Right kidney (tissue), 1 donor: ENCODE measurements around the gene MRPL37.
"Not testable (repeated sequence)": the region's sequence is repeated elsewhere in the genome, so short reads cannot be mapped to it uniquely, and the experiment has no call there.

Experiments used
- DNase-seq: peaks from one replicate; pipeline ENCODE4 v3.0.0-alpha.2; 2016

Gene MRPL37

DNA sequence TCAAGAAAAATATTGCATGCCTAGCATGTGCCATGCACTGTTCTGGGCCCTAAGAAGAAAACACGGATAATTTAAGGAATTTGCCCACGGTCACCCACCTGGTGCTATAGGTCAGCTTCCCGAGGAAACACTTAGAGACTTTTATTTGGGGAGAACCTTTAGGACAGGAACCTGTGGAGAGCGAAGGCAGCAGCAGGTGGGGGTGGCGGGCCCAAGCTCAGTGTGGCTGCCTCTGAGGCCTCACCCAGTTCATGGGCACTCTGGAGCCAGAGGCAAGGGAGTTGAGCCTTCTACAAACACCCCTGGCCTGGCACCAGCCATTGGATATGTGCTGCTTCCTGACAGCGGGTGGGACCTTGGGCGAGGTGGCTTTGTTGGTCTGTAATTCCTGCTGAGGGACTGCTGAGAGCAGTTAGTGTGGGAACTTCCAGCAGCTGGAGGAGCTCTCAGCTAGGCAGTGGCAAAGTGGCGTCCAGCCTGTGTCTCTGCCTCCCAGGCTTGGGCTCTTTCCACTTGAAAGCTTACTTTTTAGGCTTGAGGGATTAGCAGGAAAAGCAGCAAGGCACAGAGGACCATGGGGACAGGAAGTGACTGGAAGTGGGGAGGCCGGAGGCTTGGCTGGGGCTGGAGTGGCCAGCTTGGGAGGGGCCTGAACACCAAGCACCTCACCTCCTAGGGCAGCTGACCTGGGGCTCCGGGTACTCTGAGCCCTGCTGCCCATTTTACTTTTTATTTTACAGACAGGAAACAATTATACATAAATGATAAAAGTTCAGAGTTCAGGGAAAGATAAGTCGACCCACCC is 19.1 kb downstream of the MRPL37 start:
- no peak for DNase-seq

DNA sequence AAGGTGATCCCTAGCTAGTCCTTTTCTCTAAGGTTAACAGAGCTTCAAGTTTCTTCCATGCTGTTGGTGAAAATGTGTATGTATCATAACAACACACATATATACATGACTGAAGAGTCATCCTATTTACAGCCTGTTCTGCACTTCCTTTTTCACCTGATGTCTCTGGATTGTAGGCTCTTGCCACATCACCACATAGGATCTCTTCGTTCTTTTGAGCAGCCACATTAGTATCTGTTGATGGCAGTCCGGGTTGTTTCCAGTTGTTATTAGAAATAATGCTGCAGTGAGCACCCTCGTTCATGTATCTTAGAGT is 19.7 kb downstream of the MRPL37 start:
- no peak for DNase-seq

DNA sequence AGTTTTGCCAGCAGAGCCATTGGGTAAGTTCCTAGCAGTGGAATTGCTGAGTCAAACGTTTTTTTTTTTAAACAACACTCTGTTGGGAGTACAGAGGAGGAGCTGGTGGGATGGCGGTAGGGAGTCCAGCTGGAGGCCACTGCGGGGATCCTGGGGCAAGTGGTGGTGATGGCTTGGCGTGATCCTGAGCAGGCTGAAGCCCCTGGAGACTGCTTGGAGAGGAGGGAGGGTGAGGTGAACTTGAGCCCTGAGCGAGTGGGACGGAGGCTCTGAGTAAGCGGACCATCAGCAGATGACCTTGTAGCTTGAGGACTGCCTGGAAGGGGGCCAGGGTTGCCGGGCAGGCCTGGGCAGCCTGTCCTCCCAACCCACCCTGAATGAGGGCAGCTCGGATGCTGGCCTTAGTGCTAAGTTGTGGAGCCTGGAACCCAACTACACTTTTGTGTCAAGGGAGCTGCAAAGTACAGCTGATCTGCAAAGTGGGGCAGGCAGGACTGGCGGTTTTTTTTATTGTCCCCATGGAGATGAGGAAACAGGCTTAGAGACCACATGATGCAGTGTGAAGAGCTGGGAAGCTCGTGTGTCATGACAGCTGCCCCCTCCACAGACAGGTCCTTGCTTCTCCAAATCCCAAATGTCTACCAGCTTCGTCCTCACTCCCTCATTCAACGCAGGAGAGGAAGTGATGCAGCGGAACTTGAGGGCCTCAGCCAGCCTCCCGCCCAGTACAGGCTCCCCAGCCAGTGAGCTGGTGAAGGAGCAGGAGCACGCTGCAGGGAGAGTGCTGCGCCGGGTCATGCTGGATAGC is 20.2 kb downstream of the MRPL37 start:
- DNase-seq = no peak

DNA sequence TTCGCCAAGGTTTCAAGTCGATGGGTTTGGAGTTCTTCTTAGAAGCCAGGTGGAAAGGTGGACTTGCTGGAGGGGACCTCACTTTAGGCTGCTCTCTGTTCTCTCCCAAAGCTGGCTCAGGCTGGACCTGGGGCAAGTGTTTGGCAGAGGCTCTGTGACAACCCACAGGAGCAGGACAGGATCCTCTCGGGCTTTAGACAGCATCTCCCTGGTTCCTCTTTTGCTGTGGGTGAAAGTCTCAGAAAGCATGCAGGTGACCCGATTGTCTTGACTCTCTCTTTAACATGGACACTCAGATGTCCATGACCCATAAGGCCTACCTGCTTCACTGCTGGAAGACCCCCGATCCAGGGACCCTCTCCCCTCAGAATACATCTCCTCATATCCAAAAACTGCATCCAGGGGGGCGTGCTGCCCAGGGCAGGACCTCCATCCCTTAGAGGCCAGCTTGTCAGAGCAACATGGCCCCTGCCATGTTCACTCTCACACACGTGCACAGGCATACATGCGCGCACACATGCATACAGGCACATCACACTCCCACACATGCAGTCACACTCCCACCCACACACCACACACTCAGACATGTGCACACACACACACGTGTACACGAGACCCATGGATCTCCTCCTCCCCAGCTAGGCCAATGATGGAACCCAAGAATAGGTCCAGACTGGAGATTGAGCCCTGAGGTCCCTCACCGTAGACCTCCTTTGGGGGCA is 21.3 kb downstream of the MRPL37 start:
- no peak for DNase-seq

DNA sequence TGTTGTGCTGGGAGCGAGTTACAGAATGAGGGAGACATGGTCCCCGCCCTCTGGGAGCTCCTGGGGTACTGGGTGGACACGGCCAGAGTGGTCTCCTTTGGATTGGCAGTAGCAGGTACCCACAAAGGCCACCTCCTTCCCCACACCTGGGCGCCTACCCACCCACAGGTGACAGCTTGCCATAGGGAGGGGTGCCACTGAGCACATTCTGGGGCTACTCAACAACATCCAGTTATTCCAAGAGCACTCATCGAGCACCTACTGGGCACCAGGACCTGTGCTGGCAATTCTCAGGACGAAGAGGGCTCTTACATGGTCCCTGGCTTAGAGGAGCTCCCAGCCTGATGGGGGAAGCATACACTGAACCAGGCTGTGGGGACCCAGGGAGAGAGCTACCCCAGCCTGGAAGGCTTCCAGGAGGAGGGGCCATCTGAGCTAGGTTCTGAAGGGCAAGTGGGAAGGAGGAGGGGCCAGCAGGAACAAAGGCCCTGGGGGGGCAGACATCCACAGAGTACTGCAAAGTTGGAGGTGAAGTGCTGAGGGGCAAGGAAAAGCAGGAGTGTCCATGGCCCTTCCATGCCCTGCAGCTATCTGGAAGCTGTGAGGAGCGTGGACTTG is 22.0 kb downstream of the MRPL37 start:
- no peak for DNase-seq

DNA sequence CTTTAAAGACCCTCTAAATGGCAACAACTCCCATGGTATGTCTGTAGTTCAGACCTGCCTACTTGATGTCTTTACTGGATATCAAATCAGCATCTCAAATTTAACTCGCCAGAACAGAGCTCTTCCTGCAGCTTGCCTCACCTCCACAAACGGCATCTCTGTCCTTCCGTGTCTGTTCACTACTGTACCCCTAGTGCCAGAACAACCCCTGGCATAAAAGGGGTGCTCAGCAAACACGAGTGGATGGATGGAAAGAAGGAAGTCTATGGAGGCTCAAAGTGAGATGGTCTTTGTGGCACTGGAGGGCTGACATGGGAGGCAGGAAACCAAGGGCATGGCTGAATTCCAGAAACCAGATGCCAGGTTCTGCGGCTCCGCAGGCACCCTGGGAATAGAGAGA is 22.7 kb downstream of the MRPL37 start:
- DNase-seq = no peak

DNA sequence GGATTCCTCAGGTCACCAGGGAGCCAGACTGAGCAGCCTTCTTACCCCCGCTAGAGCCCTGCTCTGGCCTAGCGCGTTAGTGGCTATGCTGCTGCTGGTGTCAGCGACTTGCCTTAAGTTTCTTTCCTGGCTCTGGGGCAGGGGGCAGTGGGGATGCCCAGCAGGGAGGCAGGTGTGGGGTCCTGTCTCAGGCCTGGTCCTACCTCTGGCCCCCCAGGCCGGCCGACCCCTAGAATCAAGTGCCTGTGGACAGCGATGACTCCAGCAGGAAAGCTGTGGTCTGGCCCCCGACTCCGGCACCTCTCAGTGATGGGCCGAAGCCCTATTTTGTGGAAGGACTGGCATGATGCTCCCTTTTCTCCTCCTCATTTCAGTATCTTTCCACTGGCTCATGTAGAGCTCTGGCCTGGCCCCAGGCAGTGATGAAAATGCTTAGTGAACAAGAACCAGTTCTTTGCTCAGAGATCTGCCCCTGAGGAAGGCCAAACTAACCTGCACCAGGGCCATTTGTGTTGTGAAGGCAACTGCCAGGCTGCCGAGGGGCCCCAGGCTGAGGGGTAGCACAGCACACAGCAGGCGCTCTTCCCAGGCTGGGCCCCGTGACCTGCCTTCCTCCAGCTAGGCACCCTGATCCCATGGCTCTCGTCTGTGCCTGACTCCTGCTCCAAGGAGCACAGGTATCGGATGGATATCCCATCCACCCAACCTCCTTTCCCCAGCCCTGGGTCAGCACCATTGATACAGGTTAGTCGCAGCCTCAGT is 23.7 kb downstream of the MRPL37 start:
- DNase-seq = no peak

DNA sequence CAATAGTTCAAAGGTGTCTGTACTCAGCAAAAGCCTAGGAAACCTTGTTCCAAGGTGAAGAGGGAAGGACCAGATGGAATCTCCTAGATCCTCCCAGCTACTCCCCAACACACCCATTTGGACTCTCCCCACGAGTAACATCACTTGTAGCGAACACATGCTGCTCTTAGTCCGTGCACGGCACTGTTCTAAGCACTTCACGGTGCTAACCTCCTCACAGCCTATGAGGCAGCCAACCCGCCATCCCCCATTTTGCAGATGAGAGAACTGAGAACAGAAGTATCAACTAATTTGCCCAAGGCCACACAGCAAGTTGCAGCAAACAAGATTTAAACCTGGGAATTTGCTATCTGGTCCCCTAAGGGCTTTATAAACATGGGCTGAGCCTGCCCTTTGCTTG is 24.3 kb downstream of the MRPL37 start:
- no peak for DNase-seq

DNA sequence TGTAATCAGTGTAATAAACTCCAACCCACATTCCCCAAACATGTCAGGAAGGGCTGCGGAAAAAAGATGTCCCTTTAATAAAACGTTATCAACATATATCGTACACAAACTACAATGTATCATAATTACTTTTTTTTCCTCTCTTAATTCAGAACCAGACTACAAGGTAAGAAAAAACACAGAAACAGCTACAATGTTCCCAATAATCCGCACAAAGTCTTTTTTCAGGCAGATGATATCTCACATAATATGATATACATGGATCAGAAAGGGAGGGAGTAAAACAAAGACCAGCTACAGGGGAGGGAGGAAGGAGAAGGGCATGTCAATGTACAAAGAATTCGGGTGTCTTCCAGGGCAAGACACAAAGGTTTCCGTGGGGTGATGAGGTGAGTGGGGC is 25.4 kb downstream of the MRPL37 start:
- no peak for DNase-seq

DNA sequence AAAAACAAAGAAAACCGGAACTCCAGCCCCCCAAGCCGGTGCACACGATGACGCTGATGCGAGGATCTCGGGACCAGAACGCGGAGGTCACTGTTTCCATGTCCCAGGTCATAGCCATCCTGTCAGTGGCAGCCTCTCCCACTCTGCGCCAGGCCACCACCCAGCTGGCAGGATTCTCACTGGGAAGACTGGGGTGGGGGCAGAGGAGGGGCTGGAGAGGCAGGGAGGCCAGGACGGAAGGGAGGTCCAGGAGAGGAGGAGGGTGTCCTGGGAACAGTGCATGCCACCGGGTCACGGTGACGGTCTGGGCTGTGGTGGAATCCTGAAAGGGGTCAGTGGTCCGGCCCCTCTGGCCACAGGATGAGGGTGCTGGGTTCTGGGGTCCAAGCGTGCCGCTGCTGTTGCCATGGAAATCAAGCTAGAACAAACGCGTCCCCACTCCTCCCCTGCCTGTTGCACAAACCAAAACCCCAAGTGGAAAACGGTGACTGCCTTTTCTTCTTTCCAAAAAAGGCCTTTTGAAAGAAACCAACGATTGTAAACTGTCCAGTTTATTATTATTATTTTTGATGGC is 26.1 kb downstream of the MRPL37 start:
- no peak for DNase-seq

DNA sequence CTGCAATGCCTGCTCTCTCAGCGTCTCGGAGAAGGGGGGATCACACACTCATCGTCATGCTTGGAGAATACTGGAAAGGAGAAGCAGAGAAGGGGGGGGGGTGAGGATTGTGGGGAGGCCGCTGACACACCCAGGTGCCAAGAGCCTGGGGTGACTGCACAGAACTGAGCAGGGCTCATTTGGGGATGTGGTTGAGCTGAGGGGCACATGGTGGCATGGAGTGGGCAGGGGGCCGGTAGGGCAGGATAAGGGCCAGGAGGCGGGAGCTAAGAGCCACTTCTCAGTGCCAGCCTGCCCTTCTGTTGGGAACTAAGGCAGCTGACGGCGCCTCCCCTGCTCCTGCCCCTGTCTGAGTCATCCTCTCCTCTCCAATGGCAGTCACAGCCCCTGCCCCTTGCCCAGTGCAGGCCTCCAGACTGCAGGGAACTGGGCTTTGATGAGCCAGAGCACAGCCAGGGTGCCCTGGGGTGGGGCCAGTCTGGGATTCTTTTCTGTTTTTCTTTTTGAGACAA is 27.2 kb downstream of the MRPL37 start:
- DNase-seq = no peak

DNA sequence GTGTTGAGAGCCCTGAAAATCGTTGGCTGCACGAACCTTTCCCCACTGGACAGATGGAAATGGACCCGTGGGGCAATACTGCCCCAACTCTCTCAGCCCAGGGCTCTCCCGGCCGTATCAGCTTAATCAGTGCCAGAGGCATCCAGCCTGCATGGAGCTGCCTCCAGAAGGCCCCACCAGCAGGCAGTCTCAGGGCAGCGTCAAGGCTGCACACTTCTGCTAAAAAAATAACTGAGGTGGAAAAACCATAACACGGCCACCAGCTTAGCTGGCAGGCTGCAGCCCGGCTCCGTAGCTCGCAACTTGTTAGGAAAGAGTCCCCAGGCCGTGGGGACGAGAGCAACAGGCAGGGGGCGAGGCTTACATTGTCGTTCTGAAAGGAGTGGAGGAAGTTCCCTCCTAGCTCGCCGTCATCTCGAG is 27.9 kb downstream of the MRPL37 start:
- no peak for DNase-seq

DNA sequence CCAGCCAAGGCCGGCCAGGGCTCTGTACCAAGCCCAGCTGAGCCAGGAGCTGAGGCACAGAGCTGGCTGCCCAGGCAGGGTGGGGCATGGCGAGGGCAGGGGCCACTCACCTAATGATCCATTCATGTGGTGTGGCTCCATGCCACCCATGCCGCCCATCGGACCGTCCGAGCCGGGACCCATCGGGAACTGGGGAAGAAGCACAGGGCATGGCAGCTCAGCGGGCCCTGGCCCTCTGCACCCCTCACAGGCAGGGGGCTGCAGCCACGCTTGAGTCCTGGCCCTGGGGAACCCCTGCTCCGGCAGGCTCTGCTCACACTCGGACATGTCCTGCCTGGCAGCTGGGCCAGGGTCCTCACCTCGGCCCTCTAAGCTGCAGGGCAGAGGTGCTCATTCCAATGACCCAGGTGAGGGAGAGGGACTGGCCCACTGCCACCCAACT is 28.7 kb downstream of the MRPL37 start:
- DNase-seq = no peak

DNA sequence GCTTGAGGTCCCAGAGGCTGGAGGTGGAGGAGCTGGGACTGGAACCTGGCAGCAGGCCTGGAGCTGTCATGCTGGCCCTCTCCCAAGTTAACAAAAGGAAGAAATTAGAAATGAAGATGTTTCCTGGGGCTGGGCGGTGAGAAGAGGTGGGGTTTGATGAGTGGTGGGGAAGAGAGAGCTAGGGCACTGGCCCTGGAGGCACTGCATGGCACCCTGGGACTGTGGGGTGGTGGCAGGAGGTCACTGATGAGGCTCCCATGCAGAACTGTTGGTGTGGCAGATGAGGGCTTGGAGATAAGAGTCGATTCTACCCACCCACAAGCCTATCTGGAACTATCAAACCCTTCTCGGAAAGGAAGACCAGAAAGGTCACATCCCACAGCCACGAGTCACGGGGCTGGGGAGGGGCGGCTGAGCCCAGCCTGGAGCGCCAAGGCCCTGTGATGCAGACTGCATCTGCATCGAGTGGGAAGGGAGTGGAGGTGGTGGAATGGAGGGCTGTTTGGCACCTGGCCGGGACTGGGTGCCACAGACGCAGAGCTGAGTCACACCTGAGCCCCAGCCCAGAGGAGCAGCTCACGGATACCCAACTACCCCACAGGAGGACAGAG is 29.4 kb downstream of the MRPL37 start:
- DNase-seq = no peak

DNA sequence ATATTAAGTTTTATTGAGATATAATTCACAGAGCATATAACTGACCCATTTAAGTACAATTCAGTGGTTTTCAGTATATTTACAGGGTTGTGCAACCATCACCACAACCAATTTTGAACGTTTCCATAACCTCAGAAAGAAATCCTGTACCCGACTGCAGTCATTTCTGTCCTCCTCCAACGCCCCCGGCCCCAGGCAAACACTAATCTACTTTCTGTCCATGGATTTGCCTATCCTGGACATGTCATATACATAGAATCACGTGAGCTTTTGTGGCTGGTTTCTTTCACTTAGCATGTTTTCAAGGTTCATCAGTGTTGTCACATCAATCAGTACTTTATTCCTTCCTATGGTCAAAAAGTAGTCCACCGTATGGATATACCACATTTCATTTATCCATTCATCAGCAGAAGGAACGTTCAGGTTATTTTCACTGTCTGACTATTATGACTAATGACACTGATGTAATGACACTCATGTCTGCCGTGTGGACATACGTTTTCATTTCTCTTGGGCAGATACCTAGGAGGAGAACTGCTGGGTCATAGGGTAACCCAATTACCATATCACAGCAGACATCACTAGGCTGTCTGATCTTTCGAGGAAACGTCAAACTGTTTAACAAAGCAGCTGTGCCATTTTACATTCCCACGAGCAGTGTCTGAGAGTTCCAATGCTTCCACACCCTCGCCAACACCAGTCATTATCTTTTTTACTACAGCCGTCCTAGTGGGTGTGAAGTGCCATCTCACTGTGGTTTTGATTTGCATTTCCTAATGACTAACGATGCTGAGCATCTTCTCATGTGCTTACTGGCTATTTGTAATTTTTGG is 30.8 kb downstream of the MRPL37 start:
- DNase-seq = no peak

DNA sequence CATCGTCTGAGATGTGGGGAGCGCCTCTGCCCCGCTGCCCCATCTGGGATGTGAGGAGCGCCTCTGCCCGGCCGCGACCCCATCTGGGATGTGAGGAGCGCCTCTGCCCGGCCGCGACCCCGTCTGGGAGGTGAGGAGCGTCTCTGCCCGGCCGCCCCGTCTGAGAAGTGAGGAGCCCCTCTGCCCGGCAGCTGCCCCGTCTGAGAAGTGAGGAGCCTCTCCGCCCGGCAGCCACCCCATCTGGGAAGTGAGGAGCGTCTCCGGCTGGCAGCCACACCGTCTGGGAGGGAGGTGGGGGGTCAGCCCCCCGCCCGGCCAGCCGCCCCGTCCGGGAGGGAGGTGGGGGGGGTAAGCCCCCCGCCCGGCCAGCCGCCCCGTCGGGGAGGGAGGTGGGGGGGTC is 33.2 kb downstream of the MRPL37 start:
- not testable (repeated sequence) for DNase-seq

DNA sequence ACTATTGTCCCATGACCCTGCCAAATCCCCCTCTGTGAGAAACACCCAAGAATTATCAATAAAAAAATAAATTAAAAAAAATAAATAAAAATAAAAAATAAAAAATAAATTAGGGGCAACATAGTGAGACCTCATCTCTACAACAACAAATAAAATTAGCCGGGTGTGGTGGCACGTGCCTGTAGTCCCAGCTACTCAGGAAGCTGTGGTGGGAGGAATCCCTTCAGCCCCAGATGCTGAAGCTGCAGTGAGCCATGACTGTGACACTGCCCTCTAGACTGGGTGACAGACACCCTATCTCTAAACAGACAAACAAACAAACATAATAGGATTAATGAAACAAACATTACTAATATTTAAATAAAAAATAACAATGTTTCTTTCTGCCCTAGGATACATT is 34.3 kb downstream of the MRPL37 start:
- no peak for DNase-seq

DNA sequence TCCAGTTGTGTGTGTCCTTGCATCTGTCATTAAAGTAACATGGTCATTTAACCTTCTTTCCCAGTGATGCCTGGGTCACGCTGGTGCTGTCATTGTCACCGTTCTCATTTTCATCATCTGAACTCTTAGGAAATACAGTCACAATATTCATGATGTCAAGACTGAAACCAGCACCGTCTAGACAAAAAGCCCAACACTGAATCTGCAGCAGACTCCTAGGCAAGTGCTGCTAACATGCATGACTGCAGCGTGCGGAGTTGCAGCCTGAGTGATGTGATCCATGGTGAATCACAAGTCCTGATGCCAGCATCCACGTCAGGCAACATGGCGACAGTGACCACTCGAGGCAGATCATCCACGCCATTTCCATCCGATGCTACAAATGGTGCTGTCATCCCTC is 37.6 kb downstream of the MRPL37 start:
- no peak for DNase-seq

DNA sequence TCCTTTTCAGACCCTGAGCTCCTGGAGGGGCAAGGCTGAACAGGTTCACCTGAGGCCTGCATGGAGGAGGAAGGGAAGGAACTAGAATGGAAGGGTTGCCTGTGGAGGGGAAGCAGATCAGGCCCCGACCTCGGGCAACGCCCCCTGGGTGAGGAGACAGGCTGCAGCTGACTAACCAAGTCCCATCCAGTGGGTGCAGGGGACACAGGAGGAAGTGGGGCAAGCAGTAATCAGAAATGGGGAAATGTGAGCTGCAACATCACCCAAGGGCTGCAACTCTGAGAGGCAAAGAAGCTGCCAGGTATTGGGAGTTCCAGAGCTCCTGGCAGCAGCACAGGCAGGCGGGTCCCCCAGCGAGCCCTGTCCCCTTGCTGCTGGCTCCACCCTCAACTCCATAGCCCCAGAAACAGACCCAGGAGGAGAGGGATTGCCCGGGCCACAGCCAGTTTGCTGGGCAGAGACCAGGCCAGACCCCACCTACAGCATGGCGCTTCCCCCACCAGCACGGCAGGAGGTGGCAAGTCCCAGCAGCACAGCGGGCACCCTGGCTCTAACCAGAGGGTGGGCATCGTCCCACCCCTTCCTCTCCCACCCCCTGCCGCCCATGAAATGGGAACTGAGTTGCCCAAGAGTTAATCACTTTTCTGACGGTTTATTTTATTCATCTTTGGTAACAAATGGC is 38.5 kb downstream of the MRPL37 start:
- no peak for DNase-seq

DNA sequence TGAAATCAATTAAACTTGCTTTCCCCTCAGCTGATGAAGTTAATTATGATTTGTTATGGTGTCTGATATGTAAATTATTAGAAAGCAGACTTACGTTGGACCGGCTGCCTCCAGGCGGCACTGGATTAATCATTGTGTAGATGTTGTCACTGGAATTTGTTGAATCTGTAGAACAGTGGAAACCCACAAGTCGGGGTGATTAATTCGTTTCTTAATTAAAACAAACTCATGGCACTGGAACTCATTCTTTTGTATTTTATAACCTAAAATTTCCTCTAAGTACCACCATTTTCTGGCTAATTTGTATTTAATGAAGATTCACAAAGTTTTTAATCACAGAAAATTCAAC is 39.0 kb downstream of the MRPL37 start:
- no peak for DNase-seq
